Measurements from ENCODE around the gene ADAMTS1. TPM values are rescaled to one million over a fixed set of nuclear protein-coding genes. Genes with fewer than 3 reads are reported as not detected.

Gene ADAMTS1
- total and polyA plus RNA-seq, 4 experiments from 2014 or later, result 0.16 TPM; not detected in 3

DNA sequence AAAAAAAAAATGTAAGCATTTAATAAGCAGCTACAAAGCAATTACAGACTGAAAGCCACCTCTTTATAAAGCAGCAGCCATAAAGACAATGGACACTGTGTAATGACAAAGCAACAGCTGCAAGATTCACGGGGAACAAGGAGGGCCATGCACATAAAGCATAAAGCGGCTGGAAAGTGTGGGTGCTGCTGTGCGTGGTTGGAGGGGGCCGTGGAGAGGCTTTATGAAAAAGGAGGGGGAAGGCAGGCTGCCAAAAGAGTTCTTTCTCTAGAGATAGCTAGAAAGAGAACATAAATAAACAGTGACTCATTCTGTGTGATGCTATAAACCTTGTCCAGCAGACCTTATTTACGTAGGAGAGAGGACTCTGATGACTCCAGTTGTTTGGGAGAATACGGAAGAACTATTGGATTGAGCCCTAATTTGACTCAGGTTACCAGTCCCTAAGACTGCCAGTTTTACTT lies 49.3 kb downstream of the ADAMTS1 start:
- Histone ChIP-seq H3K9me3 (ENCODE audit: control insufficient read depth in 1 of 2, low read length in 2 of 2) (no peaks in the 10 kb centered on the region), H3K4me3 (ENCODE audit: low read length in 2 of 2) (no peak overlapping the region), H3K27me3 (ENCODE audit: insufficient read depth, low read length) (no peaks in the 10 kb centered on the region), H3K4me1 (ENCODE audit: insufficient read depth, low read length) (no peaks in the 10 kb centered on the region), H3K36me3 (ENCODE audit: insufficient read depth, low read length) (no peaks in the 10 kb centered on the region), H3K27ac (ENCODE audit: low read depth, low read length) (no peak overlapping the region)
- DNase-seq, result no peak
- H3K9me3 Mint-ChIP-seq, result peaks cover 0 to 10% (median 0%) of the 10 kb centered on the region in 8 donors
- H3K27ac Mint-ChIP-seq, result no peak overlapping the region
- ChIA-PET CTCF (ENCODE audit: partially characterized antibody) (no interaction called here), POLR2A (ENCODE audit: partially characterized antibody) (no interaction called here)
- H3K27me3 Mint-ChIP-seq, result peaks cover 0 to 6% of the 10 kb centered on the region in 2 donors
- H3K4me1 Mint-ChIP-seq, result no peaks in the 10 kb centered on the region
- H3K36me3 Mint-ChIP-seq, result no peaks in the 10 kb centered on the region
- no peak overlapping the region for H3K4me3 Mint-ChIP-seq
- intact Hi-C loops (cut with micrococcal nuclease), result no loop called here

DNA sequence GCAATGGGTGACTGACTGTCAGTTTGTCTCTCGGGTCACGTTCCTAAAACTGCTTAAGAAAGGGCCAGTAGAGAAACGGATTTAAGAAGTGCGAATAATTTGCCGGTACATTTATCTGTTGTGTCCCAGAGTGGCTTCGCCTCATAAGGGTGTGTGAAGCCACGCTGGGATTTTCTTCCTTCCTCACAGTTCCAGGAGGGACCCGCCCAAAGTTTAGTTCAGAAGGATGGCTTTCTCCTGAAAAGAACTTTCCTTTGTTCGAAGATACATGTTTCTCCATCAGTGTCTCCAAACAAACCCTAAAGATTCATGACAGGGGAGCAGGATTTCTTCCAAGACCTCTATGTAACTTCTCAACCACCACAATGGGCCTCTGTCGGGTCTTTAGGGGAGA lies 49.8 kb downstream of the ADAMTS1 start:
- POLR2A ChIA-PET (ENCODE audit: partially characterized antibody), result no interaction called here
- no peak overlapping the region for H3K27ac ChIP-seq (ENCODE audit: low read depth, low read length)
- intact Hi-C loops (cut with micrococcal nuclease), result no loop called here

DNA sequence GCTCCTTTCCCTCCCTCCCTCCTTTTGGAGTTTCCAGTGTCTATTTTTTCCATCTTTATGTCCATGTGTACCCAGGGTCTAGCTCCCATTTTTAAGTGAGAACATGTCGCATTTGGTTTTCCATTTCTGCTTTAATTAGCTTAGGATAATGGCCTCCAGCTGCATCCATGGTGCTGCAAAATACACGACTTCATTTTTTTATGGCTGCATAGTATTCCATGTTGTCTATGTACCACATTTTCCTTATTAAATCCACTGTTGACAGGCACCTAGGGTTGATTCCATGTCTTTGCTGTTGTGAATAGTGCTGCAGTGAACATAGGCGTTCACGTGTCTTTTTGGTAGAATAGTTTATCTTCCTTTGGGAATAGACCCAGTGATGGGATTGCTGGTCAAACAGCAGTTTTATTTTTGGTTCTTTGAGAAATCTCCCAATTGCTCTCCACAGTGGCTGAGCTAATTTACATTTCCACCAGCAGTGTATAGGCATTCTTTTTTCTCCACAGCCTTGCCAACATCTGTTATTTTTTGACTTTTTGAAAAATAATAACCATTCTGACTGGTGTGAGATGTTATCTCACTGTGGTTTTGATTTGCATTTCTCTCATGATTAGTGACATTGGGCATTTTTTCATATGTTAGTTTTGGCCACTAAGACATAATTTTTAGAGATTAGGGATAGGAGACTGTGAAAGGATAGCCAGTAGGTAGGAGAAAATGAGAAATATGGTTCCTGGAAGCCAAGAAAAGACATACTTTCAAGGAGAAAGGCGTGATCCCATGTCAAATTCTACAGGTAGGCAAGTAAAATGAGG lies 50.4 kb downstream of the ADAMTS1 start:
- H3K4me1 ChIP-seq (ENCODE audit: insufficient read depth, low read length), result no peaks in the 10 kb centered on the region
- H3K27me3 Mint-ChIP-seq, result peaks cover 0 to 4% of the 10 kb centered on the region in 2 donors
- no peak overlapping the region for H3K4me3 Mint-ChIP-seq
- intact Hi-C loops (cut with micrococcal nuclease), result no loop called here
- ChIA-PET POLR2A (ENCODE audit: partially characterized antibody) (no interaction called here), CTCF (ENCODE audit: partially characterized antibody) (no interaction called here)
- peaks cover 0 to 10% (median 0%) of the 10 kb centered on the region in 8 donors for H3K9me3 Mint-ChIP-seq
- H3K9me3 ChIP-seq (ENCODE audit: control insufficient read depth in 1 of 2, low read length in 2 of 2), result no peaks in the 10 kb centered on the region
- H3K27ac Mint-ChIP-seq, result no peak overlapping the region
- no peaks in the 10 kb centered on the region for H3K36me3 Mint-ChIP-seq
- H3K27me3 ChIP-seq (ENCODE audit: insufficient read depth, low read length), result no peaks in the 10 kb centered on the region
- no peak for DNase-seq
- H3K4me1 Mint-ChIP-seq, result no peaks in the 10 kb centered on the region
- no peak overlapping the region for H3K4me3 ChIP-seq (ENCODE audit: low read length in 2 of 2)
- no peaks in the 10 kb centered on the region for H3K36me3 ChIP-seq (ENCODE audit: insufficient read depth, low read length)
- H3K27ac ChIP-seq (ENCODE audit: low read depth, low read length), result no peak overlapping the region

More for the DNA sequence above, 49.8 kb downstream of the ADAMTS1 start:
- H3K27me3 ChIP-seq (ENCODE audit: insufficient read depth, low read length), result no peaks in the 10 kb centered on the region
- no peaks in the 10 kb centered on the region for H3K36me3 ChIP-seq (ENCODE audit: insufficient read depth, low read length)
- H3K36me3 Mint-ChIP-seq, result no peaks in the 10 kb centered on the region
- H3K9me3 ChIP-seq (ENCODE audit: control insufficient read depth in 1 of 2, low read length in 2 of 2), result no peaks in the 10 kb centered on the region
- peaks cover 0 to 10% (median 0%) of the 10 kb centered on the region in 8 donors for H3K9me3 Mint-ChIP-seq
- no peak overlapping the region for H3K27ac Mint-ChIP-seq
- H3K27me3 Mint-ChIP-seq, result peaks cover 0 to 5% of the 10 kb centered on the region in 2 donors
- no peaks in the 10 kb centered on the region for H3K4me1 ChIP-seq (ENCODE audit: insufficient read depth, low read length)
- H3K4me1 Mint-ChIP-seq, result no peaks in the 10 kb centered on the region
- no peak overlapping the region for H3K4me3 Mint-ChIP-seq
- CTCF ChIA-PET (ENCODE audit: partially characterized antibody), result no interaction called here
- H3K4me3 ChIP-seq (ENCODE audit: low read length in 2 of 2), result no peak overlapping the region
- DNase-seq, result no peak

DNA sequence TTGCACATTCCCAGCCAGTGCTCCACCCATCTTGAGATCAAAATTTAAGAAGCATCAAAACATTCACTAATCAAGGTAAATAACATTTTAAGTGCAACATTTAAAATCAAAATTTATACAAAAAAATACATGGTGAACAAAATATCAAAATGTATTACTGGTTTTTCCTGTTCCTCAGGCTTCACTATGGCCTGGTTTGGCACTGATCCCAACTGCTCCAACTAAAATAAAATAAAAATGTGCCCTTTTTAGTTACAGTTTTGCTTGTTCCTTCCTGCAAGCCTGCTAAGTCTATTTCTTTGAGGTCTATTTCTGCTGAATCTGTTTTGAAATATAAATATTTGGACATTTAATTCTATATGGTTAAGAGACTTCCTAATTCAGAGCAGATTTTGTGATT lies 54.9 kb downstream of the ADAMTS1 start:
- Histone ChIP-seq H3K27me3 (ENCODE audit: insufficient read depth, low read length) (no peaks in the 10 kb centered on the region), H3K4me1 (ENCODE audit: insufficient read depth, low read length) (no peaks in the 10 kb centered on the region), H3K9me3 (ENCODE audit: control insufficient read depth in 1 of 2, low read length in 2 of 2) (no peaks in the 10 kb centered on the region), H3K4me3 (ENCODE audit: low read length in 2 of 2) (no peak overlapping the region), H3K27ac (ENCODE audit: low read depth, low read length) (no peak overlapping the region), H3K36me3 (ENCODE audit: insufficient read depth, low read length) (no peaks in the 10 kb centered on the region)
- CTCF ChIA-PET (ENCODE audit: partially characterized antibody), result no interaction called here
- POLR2A ChIA-PET (ENCODE audit: partially characterized antibody), result no interaction called here
- no peaks in the 10 kb centered on the region for H3K4me1 Mint-ChIP-seq
- DNase-seq, result no peak
- H3K36me3 Mint-ChIP-seq, result no peaks in the 10 kb centered on the region
- H3K9me3 Mint-ChIP-seq, result peaks cover 0 to 10% (median 0%) of the 10 kb centered on the region in 8 donors
- no peak overlapping the region for H3K4me3 Mint-ChIP-seq
- intact Hi-C loops (cut with micrococcal nuclease), result no loop called here
- H3K27me3 Mint-ChIP-seq, result peaks cover 0 to 4% of the 10 kb centered on the region in 2 donors
- no peak overlapping the region for H3K27ac Mint-ChIP-seq

DNA sequence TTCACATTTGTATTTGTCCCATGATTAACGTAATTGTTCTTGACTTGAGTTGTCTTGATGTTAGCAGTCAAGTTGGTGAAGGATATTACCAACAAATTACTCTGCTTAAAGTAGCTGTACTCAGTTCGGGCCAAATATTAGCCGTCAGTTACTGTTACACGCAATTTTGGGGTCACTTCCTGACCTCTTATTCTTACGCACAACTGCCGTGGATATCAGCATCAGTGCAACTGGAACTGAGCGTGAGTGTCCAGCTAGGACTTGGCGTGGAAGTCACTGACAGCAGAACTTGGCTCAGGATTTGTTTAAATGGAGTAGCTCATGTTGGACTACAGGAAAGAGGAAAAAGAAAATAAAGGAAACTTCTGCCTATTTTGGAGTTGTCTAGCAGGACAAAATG lies 56.4 kb downstream of the ADAMTS1 start:
- ChIA-PET CTCF (ENCODE audit: partially characterized antibody) (no interaction called here), POLR2A (ENCODE audit: partially characterized antibody) (no interaction called here)
- Histone ChIP-seq H3K27ac (ENCODE audit: low read depth, low read length) (no peak overlapping the region), H3K4me3 (ENCODE audit: low read length in 2 of 2) (no peak overlapping the region), H3K27me3 (ENCODE audit: insufficient read depth, low read length) (no peaks in the 10 kb centered on the region), H3K9me3 (ENCODE audit: control insufficient read depth in 1 of 2, low read length in 2 of 2) (no peaks in the 10 kb centered on the region), H3K4me1 (ENCODE audit: insufficient read depth, low read length) (no peaks in the 10 kb centered on the region), H3K36me3 (ENCODE audit: insufficient read depth, low read length) (no peaks in the 10 kb centered on the region)
- DNase-seq, result no peak
- peaks cover 2 to 5% of the 10 kb centered on the region in 2 donors for H3K27me3 Mint-ChIP-seq
- H3K4me3 Mint-ChIP-seq, result no peak overlapping the region
- peaks cover 0 to 8% (median 0%) of the 10 kb centered on the region in 8 donors for H3K9me3 Mint-ChIP-seq
- no peak overlapping the region for H3K27ac Mint-ChIP-seq
- intact Hi-C loops (cut with micrococcal nuclease), result no loop called here
- H3K4me1 Mint-ChIP-seq, result no peaks in the 10 kb centered on the region
- no peaks in the 10 kb centered on the region for H3K36me3 Mint-ChIP-seq

Other genes starting within 250 kb of the ADAMTS1 start
- gene ADAMTS5, start 121.7 kb upstream of the ADAMTS1 start, total RNA-seq, result not detected
- gene ADAMTS5, start 121.7 kb upstream of the ADAMTS1 start, polyA plus RNA-seq, result not detected